Stimulated activated CD4-positive, alpha-beta T cell treated with anti-CD3 and anti-CD28 coated beads, Interleukin-1b, Interleukin-23, amount 100 ng/mL, for 24 hours (primary cell): Measurements from ENCODE around the gene GNG8.
"Not testable (repeated sequence)": the region's sequence is repeated elsewhere in the genome, so short reads cannot be mapped to it uniquely, and the experiment has no call there.

Source experiments
- DNase-seq, 4 experiments: peaks; one replicate each; pipeline ENCODE4 v3.0.0-alpha.2; 2020; ENCODE audit warnings: low read depth in 4 of 4, low spot score in 1 of 4

The GNG8 gene

DNA sequence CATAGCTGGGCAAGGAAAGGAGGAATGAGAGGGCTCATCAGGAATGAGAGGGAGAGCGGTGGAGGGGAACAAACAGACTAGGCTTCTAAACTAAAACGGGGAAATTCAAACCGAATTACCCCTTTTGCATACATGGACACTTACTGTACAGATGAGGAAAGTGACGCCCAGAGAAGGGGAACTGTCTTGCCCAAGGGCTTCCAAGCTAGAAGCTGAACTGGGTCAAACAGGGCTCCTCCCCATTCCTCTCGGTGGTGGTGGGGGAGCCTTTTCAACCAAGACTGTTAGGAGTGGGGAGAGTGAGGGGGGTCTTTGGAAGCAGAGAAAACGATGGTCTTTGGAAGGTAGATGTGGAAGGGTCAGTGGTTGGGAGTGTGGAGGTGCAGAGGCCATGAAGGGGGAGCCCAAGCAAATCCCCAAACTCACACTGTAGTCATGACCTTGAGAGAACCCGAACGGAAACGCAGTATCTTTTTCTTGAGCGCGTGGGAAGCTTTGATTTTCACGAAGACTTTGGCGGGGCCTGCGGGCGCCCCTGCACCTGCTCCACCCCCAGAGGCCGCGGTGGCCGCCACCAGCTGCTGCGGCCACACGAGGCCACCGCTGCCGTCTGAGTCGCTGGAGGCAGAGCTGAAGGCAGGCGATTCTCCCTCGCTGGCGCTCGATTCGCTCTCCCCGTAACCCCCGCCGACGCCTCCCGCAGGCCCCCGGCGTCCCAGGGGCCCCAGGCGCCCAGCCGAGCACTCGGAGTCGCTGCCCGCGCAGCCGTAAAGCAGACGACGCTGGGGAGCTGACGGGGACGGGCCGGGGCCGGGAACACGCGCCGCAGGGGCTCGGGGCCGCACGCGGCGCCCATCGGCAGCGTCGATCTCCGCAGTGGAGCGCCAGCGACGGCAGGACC lies 12.3 kb upstream of the GNG8 start:
- DNase-seq, result no peak

GRCh38 chr19:46646402-46646801 lies 10.4 kb upstream of the GNG8 start:
- no peak for DNase-seq

- no peak for DNase-seq
Observed at GRCh38 chr19:46644720-46645119, 8.7 kb upstream of the GNG8 start.

DNA sequence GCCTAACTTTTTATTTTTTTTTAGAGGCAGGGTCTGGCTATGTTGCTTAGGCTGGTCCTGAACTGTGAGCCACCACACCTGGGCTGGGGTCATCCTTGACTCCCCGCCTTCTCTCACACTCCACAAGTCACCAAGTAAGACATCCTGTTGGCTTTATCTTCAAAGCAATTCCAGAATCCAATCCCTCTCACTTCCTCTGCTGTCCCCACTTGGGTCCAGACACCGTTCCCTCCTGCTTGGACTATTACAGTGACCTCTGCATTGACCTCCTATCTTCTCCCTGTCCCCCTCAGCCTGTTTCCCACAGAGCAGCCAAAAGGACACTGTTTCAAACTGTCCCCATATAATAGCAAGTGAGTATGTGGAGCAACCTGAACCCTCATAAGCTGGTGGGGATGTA lies 4.7 kb upstream of the GNG8 start:
- DNase-seq, result no peak

DNA sequence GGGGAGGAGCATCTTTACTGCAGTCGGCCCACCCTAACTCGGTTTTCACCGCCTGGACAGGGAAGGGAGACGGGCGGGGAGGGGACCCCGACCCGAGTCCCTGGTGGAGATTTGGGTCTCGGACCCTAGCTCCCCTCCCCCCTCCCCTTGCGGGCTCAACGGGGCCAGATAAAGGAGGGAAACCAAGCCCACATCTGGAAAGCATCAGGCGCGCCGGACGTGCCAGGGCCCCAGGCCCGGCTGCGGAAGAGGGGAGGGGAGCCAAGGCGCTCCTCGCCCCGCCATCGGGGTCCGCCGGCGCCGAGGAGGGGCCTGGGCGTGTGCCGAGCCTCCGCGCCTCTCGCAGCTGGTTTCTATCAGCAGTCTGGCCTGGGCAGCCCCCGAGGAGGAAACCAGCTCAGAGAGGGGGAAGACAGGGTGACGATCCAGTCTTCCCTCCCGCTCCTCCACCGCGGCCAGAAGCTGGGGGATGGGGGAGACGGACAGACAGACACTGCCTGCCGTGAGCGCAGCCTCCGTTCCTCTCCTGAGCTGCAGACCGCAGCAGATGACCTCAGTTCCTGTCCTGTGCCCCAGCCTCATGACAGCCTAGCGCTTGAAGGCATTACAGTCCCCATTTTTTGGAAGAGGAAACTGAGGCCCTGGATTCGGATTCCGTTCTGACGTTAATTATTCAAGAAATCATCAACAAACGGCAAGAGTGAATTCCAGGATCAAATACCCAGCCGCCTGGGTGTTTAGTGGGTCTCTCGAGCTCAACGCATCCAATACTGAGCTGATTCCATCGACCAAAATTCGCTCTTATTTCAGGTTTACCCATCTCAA lies 3.6 kb upstream of the GNG8 start:
- DNase-seq, result no peak

DNA sequence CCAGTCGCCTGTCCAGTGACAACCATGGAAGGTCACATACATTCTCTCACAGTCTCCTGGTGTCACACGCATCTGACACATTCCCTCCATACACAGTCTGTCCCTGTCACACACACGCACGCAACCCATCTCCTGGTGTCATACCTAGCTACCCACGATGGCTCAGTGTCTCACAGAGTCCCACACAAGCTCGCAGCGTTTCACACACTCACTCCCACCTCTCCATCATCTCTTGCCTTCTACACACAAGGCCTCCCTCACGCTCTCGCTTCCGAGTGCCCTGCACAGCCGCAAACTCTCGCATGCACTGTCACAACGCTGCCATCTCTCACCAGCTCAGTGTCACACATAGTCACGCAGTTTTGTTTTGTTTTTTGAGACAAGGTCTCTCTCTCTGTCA lies 1.2 kb upstream of the GNG8 start:
- no peak for DNase-seq

- no peak for DNase-seq
Observed at GRCh38 chr19:46634656-46635218, 1.3 kb downstream of the GNG8 start.

GRCh38 chr19:46634045-46634655 lies 1.9 kb downstream of the GNG8 start:
- DNase-seq, result peak; percentile 74 to 96 (median 90)

DNA sequence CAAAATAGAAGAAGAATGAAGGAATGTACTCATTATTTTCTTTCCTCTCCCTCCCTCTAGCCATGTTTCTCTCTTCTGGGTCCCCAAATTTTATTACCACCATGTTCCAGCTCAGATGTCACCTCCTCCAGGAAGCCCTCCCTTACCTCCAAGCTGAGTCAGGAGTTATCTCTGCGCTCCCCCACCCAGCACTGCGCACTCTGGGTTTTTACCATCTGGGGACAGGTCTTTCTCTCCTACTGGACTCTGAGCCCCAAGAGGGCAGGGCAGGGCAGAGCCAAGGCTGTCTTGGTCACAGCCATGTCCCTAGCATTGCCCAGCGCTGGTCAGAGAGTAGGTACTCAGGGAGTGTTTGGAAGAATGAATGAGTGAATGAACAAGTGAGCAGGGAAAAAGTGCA lies 2.9 kb downstream of the GNG8 start:
- DNase-seq, result no peak

DNA sequence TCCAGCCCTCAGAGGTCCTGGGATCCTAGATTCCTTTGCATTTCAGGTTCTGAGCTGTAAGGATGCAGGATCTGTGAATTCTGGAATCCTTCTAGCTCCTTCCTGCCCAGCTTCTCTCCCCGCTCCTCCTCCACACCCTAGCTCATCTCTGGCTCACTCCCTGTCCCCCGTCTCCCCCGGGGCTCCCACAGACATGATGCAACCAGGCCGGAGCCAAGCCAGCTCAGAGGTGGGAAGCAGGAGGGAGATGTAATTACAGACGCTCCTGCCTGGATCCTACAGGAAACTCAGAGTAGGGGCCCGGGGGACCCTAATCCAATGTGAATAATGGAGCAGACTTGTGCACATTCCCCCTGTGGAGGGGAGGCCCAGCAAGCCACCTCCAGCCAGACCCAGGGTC lies 4.5 kb downstream of the GNG8 start:
- DNase-seq, result no peak

- no peak for DNase-seq
Observed at GRCh38 chr19:46630586-46631205, 5.3 kb downstream of the GNG8 start.

DNA sequence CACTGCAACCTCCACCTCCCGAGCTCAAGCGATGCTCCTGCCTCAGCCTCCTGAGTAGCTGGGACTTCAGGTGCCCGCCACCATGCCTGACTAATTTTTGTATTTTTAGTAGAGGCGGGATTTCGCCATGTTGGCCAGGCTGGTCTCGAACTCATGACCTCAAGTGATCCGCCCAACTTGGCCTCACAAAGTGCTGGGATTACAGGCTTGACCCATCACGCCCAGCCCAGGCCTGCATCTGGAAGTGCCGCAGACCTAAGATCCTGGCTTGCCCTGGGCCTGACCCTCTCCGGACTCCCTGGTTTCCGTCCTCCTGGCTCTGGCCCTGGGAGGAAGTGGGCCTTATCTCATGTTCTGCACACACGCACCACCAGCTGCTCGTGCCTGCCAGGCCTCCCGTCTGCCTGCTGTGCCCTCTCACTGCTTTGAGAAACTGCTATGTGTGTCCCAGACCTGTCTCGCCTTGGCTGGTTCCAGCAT lies 6.4 kb downstream of the GNG8 start:
- no peak for DNase-seq

DNA sequence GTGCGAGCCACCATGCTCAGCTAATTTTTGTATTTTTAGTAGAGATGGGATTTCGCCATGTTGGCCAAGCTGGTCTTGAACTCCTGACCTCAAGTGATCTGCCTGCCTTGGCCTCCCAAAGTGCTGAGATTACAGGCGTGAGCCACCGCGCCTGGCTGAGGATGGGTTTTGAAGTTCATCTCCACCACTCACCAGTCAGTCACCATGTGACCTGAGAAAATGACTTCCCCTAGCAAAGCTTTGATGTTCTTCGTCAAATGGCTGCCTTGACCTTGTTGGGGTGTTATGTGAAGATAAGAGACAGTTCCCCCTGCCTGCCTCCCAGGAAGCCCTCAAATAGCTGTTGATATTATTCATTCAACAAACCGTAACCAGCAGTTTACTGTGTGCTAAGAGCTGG lies 7.0 kb downstream of the GNG8 start:
- DNase-seq, result not testable (repeated sequence)

DNA sequence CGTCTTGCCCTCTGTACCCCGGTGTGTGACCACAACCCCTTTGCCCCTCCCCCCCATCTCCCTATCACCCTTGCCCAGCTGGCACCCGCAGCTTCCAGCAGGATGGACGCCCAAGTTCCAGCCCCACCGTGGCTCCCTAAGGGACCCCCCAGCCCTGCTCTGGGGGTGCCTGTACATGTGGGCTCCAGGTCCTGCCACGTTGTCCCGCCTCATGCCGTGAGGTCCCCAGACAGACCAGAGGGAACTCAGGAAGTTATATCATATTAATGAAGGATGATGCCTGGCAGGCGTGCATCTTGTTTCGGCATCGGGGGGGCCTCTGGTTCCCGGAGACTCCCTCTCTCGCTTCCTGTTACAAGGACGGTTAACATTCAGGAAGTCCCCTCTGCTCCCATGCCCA lies 9.6 kb downstream of the GNG8 start:
- DNase-seq, result no peak

DNA sequence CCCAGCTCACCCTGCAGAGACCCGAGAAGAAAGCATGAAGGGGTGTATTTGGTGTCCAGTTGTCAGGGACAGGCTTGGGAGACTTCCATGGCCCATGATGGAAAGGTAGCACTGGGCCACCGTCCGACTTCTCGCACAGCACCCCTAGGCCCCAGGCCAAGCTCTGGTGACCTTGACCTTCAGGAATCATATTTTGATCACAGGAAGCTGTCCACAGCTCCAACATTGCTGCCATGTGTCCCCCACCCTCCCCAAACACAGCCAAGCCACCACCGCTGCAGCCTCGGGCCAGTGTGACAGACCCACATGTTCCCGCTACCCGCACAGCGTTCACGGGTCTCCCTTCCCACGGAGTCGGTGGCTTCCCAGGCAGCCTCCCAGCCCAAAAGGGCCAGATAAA lies 10.3 kb downstream of the GNG8 start:
- DNase-seq, result no peak

GRCh38 chr19:46624958-46625661 lies 10.9 kb downstream of the GNG8 start, which contains the start of gene PTGIR:
Gene PTGIR, minus strand, starts transcription at chr19:46625089. Its CDS starts 864 bp downstream, at chr19:46624225.
- no peak for DNase-seq

DNA sequence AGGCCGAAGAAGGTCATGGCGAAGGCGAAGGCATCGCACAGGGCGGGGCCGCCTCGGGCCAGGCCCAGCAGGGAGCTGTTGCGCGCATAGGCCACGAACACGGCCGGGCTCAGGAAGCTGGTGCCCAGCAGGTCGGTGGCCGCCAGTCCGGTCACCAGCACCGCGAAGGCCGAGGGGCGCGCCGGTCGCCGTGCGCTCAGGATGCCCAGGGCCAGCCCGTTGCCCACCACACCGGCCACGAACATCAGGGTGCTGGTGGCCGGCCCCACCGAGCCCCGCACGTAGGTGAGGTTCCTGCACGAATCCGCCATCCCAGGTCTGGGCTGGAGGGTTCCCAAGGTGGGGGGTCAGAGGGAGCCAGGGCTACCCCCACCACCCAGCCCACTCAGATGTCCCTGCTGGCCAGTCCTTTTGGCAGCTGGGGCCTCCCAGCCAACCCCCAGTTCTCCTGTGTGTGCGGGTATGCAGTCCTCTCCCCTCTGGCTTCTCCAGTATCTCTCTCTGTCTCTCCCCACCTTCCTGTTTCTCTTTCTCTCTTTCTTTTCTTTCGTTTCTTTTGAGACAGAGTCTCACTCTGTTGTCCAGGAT lies 12.0 kb downstream of the GNG8 start:
- DNase-seq, result no peak

- DNase-seq, result no peak
Observed at GRCh38 chr19:46622118-46622446, 13.9 kb downstream of the GNG8 start.

- no peak for DNase-seq
Observed at GRCh38 chr19:46621191-46622117, 14.5 kb downstream of the GNG8 start.
